ENCODE measurements around the gene NPIPB9.
A peak's percentile ranks its signal among the peaks of the same experiment; 100 is the strongest.
"Not testable (repeated sequence)": the region's sequence is repeated elsewhere in the genome, so short reads cannot be mapped to it uniquely, and the experiment has no call there.

NPIPB9 gene
- 0 to 0.06 (median 0) reads per million in 17 experiments for total RNA-seq

DNA sequence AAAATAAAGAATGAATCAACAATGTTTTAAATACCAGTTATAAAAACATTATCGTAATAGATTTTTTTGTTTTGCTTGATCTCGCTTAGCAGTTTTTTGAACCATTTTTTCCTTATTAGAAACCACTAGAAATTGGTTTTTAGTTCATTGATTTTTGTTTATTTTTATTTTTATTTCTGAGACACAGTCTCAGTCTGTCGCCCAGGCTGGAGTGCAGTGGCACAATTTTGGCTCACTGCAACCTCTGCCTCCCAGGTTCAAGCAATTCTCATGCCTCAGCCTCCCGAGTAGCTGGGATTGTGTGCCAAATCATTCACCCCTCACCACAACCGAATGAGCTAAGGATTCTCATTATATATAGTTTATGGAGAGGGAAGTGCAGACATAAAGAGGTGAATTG, at the start of gene NPIPB9:
NPIPB9 (plus strand) TSS at position 301 of the 400 bp plus-strand sequence.
- DNase-seq, result not testable (repeated sequence)

DNA sequence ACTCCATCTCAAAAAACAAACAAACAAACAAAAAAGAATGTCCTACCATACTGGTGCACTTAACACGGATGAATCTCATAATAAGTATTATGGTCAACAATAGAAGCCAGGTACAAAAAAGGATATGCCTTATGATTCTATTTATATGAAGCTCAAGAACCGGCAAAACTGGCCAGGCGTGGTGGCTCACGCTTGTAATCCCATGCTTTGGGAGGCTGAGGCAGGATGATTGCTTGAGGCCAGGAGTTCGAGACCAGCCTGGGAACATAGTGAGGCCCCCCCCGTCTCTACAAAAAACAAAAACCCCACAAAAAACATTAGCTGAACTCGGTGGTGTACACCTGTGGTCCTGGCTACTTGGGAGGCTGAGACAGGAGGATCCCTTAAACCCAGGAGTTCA, 47.3 kb upstream of the NPIPB9 start:
- not testable (repeated sequence) for DNase-seq

DNA sequence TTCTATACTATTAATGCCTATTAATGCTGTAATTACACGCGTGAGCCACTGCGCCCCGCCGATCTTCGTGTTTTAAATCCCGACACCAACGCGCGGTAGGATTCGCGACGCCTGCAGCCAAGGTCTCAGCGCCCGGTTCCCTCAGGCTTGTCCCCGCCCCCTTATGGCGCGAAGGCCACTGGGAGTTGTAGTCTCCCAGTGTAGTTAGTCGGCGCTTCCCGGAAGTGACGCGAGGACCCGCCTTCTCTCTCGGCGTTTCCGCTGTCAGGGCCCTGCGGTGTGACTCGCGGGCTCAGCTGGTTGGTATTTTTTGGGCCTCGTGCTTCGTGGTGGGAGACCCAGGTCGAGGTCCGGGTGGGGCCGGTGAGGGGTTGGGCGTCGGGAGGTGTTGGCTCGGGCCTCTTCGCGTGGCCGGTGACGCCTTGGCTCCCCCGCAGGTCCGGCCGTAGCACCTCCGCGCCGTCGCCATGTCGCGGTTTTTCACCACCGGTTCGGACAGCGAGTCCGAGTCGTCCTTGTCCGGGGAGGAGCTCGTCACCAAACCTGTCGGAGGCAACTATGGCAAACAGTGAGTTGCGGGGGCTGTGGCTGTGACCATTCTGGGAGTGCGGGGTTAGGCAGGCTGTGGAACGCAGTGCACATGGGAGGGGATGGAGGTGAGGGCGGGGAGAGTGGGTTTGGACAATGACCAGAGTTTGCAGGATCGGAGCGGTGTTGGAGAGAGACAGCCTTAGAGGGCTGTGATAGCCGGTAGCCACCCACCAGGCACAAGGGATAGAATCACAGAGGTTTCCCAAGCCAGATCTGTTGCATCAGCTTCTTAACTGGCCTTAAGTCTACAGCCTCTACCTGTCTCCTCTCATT, 40.1 kb upstream of the NPIPB9 start, which contains the start of gene EIF3C:
EIF3C (plus strand) TSS at position 245 of the 864 bp plus-strand sequence; CDS start at position 468, 223 bp downstream.
- not testable (repeated sequence) for DNase-seq

DNA sequence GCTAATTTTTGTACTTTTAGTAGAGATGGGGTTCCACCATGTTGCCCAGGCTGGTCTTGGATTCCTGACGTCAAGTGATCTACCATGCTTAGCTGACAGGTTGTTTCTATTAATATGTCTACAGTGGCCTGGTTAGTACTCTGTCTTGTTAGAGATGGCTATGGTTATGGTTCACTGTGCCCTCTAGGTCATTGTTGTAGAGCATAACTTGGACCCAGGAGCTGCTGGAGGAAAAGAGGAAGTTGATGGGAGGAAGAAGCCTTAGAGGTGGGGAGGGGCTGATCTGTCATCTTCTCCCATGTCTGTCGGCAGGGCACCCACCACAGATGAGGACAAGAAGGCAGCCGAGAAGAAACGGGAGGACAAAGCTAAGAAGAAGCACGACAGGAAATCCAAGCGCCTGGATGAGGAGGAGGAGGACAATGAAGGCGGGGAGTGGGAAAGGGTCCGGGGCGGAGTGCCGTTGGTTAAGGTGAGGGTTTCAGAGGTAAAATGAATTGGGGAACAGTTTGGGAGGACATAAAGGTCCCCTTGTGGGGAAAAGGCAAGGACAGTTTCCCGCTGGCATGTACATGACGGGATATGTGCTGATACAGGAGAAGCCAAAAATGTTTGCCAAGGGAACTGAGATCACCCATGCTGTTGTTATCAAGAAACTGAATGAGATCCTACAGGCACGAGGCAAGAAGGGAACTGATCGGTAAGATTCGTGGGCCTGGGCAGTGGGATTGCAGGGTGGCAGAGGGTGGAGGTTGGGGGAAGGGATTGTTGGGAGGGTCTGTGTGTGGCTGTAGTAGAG, 28.5 kb upstream of the NPIPB9 start:
- not testable (repeated sequence) for DNase-seq

DNA sequence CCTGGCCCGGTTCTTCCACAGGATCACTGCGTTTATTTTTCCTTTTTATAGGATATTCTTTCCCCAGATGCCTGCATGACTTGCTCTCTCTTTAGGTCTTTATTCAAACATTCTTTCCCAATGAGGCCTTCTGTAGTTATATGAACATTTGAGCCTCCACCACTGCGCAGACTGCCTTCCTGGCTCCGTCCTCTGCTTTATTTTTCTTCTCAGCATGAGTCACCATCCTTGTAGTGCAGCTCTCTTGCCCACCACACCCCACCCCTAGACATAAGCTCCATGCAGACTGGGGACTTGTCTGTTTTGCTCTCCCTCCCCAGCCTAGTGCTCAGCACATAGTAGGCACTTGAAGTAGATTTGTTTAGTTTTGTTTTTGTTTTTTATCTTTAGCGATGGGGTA, 20.3 kb upstream of the NPIPB9 start:
- DNase-seq, result not testable (repeated sequence)

DNA sequence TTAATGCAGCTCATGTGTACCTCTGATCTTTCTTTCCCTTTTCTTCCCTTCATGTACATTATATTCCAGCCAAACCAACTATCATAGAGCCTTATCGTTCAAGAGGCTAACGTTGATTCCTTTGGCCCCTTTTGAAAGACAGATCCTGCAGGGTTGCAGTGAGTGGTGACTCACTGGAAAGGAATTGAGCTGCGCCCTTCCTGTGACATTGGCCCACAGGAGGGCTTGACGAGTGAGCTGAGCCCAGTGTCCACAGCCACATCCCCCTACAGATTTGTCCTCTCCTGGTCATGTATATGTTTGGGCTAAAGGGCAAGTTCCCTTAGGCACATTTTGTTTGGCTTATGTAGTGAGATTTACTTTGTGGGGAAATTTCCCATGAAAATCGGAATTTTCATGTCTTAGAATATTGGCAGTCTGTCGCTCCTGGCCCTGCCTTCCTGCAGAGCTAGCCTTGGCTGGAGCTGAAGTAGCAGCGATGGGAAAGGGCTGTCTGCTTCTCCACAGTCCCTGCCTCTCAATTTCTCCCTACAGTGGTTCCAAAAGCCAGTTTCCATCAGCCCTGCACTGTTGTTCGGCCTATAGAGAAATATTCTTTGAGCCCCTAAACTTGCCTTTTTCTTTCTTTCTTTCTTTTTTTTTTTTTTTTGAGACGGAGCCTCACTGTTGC, 19.0 kb upstream of the NPIPB9 start:
- DNase-seq, result not testable (repeated sequence)

DNA sequence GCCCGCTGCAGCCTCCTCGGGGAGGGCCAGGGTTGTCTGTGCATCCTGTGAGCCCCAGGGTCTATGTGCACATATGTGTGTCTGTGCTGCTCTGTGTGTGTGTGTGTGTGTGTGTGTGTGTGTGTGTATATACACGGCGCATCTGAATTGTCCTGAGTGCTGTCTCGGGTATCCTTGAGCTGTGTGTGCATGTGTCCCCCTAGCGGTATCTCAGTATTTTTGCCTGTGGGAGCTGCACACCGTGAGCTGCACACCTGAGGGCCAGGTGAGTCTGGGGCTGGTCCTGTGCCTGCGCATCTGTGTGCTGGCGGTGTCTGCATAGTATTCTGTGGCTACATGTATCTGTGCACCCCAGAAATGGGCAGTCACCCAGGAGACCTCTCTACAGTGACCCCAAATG, 11.8 kb upstream of the NPIPB9 start:
- not testable (repeated sequence) for DNase-seq

DNA sequence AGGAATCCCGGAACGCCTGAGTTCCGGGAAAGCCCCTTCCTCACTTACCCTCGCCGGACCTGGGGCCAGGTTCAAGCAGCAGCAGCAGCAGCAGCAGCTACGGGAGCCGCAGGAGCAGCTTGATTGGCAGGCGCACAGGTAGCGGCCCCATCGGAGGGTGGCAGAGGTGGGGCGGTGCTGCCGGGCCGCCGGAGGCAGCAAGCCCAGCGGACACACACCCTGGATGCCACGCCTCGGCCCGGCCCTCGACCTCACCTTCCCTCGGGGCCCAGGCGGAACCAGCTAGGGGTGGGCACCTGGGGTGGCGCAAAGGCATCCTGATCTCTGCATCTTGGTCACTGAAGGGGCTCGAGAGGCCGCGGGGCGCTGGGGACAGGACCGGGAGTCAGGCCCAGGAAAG, 11.0 kb upstream of the NPIPB9 start:
- DNase-seq, result not testable (repeated sequence)

DNA sequence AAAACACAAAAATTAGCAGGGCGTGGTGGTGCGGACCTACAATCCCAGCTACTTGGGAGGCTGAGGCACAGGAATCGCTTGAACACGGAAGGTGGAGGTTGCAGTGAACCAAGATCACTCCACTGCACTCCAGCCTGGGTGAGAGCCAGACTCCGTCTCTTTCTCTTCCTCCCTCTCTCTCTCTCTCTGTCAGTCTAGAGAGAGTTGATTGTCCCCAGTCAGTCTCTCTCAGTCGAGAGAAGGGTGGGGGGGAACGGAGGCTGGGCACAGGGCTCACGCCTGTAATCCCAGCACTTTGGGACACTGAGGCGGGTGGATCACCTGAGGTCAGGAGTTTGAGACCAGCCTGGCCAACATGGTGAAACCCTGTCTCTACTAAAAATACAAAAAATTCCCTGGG, 10.3 kb upstream of the NPIPB9 start:
- DNase-seq, result not testable (repeated sequence)

DNA sequence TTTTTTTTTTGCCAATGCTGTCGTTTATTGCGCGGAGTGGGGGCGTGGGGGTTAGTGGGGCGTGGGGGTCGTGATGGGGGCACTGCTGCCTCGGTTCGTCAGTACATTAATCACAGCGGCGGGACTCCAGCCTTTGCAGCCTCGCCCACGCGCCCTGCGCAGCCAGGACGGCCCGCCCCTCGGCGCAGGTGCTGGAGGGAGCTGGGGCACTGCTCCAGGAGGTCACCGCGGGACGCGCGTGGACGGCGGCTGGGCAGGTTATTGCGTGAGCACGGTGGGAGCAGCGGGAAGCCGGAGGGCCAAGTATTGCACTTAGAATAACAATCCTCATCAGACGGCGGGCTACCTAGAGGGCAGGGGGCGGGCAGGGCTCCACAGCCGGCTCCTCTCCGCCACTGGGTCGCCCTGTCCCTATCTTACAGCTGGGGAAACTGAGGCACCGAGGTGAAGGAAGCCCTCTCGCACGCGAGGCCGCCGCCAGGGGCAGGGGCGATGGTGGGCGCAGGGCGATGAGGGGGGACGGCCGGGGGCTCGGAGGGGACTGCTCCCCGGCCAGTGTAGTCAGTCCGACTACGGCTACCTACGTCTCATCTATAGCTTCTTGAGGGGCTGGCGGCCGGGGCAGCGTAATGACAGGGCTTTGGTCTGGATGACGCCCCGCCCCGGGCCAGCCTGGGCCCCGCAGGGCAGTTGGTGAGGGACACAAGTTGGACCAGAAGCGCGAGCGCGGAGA, 4.8 kb upstream of the NPIPB9 start:
- DNase-seq, result not testable (repeated sequence)

DNA sequence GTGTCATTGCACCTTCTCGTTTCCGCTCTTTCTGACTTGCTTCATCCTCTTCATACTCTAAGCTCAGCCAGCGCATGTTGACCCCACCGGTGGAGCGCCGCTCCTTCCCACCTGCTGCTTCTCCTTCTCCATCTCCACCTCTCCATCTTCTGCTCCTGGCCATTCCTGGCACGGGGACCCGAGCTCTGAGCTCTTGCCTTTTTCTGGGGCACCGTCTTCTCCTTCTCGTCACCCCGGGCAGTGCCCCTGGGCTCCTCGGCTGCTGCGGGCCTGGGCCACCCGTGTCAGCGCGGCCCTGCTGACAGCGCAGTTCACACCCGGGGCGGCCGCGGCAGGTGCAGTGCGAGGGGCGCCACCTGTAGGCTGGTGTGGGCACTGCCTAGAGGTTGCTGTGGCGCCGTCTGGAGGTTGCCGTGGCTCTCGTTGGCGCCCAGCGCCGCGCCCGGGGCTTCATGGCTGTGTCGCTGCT, 1.6 kb upstream of the NPIPB9 start:
- DNase-seq, result not testable (repeated sequence)

DNA sequence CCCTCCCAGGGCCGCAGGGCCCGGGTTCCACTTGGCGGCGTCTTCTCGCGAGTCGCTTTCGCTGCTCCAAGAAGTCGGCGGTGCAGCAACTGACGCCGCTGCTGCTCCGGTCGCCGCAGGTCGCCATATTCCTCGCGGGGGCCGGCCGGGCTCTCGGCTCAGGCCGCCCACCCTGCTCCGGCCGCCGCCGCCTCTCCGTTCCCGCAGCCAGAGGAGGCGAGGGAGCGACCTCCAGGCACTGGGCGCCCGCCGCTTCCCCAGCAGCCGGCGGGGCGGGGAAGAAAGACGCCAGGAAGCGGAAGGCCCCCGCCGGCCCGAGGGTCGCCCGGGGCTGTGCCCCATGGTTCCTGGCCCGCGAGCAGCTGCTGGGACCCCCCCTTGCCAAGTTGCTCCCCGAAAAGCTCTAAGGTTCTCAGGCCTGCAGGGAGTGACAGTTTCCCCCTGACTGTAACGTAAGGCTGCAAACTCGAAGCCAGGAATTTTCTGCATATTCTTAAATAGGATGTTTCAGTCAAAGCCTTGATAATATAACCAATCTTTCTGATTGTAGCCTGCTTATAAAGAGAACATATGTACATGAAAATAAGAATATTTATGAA, 1.0 kb upstream of the NPIPB9 start:
- DNase-seq, result not testable (repeated sequence)

DNA sequence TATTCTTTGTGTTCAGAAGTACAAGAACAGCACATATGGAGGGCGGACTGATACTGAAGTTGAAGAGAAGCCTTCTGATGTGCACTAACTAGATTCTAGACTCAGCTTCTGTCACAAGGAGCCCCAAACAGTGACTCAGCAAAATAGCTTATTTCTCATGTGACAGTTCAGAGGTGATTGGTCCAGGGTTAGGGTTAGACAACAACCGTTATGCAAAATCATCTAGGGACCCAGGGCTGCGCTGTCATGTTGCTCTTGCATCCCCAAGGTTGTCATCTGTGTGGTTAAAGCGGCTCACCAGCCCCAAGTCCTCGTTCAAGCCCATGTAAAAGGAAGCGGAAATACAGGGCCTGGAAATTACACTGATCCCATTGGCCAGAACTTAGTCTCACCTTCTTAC, 30.1 kb downstream of the NPIPB9 start:
- DNase-seq, result not testable (repeated sequence)

DNA sequence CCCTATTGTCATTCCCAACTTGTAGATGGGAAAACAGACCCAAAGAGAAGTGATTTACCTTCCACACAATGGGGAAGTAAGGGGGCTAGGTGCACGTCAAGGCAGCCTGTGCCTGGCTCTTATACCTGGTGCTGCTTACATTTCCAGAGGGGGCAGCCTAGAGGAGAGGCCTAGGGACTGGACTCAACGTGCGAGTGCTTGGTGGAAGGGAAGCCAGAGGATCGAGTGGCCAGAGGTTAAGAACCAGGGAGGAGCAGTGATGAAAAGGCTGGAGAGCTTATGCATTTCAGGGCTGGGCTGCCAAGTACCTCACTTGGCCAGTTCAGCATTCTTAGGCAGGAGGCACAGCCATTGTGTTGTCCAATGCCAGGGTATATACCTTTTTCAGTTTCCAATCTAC, 30.8 kb downstream of the NPIPB9 start:
- not testable (repeated sequence) for DNase-seq

DNA sequence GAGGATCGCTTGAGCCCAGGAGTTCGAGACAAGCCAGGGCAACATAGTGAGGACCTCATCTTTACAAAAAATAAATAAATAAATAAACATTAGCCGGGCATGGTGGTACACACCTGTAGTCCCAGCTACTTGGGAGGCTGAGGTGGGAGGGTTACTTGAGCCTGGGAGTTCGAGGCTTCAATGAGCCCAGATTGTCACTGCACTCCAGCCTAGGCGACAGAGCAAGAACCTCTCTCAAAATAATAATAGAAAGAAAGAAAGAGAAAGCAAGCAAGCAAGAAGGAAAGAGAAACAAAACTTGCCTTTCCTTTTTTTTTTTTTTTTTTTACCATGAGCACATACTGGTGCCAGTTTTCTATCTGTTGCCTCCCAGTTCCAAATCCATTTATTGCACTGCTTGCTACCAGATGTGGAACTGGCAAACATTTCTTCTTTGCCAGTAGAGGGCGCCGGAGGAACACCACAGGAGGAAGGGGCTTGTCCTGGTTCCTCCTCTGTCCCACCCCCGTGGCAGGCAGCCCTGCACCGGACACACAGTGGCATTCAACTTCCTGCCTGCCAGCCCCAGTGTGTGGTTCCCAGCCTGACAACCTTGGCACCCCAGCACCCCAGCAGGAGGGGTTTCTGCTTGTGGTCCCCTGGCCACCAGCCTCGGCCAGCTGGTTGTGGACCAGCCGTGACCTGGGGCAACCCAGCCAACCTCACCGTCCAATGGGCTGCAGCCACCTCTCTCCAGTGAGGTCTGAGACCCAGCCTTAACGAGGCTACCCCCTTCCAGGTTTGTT, 50.8 kb downstream of the NPIPB9 start:
- peak in 2 of 4 experiments; percentile 86 to 88 for DNase-seq

DNA sequence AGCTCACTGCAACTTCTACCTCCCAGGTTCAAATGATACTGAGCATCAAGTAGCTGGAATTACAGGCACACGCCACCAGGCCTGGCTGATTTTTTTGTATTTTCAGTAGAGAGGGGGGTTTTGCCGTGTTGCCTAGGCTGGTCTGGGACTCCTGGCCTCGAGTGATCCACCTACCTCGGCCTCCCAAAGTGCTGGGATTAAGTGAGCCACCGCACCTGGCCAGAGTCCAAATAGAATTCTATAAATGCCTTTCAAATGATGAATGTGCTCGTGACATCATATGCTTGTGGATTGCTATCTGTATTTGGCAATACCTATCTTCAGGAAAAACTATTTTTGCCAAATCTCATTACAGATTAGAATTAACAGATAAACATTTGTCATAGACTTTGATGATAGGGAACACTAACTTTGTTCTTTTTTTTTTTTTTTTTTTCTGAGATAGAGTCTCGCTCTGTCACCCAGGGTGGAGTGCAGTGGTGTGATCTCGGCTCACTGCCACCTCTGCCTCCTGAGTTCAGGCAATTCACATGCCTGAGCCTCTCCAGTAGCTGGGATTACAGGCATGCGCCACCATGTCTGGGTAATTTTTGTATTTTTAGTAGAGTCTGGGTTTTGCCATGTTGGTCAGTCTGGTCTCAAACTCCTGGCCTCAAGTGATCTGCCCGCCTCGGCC, 56.0 kb downstream of the NPIPB9 start:
- DNase-seq, result not testable (repeated sequence)

DNA sequence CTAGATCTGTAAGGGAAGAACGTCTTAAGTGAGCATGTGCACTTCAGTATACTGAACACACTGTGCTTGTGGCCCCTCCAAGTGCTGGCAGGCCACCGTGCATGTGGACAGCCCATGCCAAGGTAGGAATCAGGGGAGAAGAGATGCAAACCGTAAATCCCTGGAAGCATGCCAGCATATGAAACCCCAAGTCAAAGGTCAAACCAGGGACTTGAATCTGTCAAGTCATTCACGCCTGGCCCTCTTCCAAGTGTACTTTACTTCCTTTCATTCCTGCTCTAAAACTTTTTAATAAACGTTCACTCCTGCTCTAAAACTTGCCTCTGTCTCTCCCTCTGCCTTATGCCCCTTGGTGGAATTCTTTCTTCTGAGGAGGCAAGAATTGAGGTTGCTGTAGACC, 68.4 kb downstream of the NPIPB9 start:
- DNase-seq, result peak; percentile 7 to 46 (median 28)

DNA sequence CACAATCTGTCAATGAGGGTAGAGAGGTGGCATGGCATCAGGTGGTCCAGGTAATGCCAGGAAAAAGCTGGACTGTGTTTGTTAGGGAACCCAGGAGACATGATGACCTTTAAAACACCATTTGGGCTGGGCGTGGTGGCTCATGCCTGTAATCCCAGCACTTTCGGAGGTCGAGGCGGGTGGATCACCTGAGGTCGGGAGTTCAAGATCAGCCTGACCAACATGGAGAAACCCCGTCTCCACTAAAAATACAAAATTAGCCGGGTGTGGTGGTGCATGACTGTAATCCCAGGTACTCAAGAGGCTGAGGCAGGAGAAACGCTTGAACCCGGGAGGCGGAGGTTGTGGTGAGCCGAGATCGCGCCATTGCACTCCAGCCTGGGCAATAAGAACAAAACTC, 69.0 kb downstream of the NPIPB9 start:
- DNase-seq, result not testable (repeated sequence)

DNA sequence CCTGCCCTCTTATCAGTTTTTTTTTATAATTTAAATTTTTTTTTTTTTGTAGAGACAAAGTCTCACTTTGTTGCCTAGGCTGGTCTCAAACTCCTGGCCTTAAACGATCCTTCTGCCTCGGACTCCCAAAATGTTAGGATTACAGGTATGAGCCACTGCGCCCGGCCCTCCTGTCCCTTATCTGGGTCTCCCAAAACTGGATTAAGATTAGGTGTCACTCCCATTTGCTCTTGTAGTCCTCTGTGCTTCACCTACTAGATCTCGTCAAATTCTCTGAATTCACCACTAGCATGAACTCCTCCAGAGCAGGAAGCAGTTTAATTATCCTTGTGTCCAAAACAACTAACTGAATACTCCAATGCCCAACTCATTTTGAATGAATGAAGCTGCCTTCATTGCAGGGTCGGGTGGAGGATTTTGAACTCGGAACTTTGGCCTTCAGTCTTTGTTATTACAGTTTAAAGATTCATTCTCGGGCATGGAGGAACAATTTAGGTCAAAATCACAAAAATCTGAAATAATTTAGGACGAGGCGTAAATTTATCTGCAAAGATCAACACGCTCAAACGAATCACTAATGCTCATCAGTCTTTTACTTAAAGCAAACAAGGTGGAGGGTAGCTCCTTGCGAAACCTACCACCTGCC, 70.4 kb downstream of the NPIPB9 start:
- DNase-seq, result no peak
